D721Med (cell line): ENCODE data around the gene IQCK.

Experiments used
- DNase-seq: peaks from one replicate; pipeline ENCODE4 v3.0.0; 2011; ENCODE audit warnings: low spot score; ENCODE audit not compliant: insufficient read length
- FAIRE-seq: peaks from 2 replicates; lab custom pipeline; 2011; peaks lifted over from hg19 to GRCh38; lab: Jason Lieb, UNC
- CTCF ChIP-seq: IDR thresholded peaks from 2 replicates; pipeline ENCODE4 v1.5.1; 2012; ENCODE audit warnings: mild to moderate bottlenecking, control low read depth; ENCODE audit not compliant: insufficient read depth; ENCODE audit errors: missing control alignments

The IQCK gene

GRCh38 chr16:19805459-19806162 is 87.5 kb downstream of the IQCK start:
- FAIRE-seq (no peak), DNase-seq (no peak)
- TF ChIP-seq CTCF, result no peak

- no peak for FAIRE-seq
Observed at GRCh38 chr16:19808061-19808641, 90.1 kb downstream of the IQCK start.

GRCh38 chr16:19809121-19809635 is 91.1 kb downstream of the IQCK start:
- no peak for FAIRE-seq
- DNase-seq, result no peak
- TF ChIP-seq CTCF, result no peak

More at GRCh38 chr16:19808061-19808641, 90.1 kb downstream of the IQCK start:
- no peak for TF ChIP-seq CTCF
- DNase-seq, result no peak

- TF ChIP-seq CTCF, result no peak
- FAIRE-seq (no peak), DNase-seq (no peak)
Observed at GRCh38 chr16:19809693-19810092, 91.6 kb downstream of the IQCK start.

GRCh38 chr16:19810817-19811731 is 93.0 kb downstream of the IQCK start:
- DNase-seq (no peak), FAIRE-seq (no peak)

DNA sequence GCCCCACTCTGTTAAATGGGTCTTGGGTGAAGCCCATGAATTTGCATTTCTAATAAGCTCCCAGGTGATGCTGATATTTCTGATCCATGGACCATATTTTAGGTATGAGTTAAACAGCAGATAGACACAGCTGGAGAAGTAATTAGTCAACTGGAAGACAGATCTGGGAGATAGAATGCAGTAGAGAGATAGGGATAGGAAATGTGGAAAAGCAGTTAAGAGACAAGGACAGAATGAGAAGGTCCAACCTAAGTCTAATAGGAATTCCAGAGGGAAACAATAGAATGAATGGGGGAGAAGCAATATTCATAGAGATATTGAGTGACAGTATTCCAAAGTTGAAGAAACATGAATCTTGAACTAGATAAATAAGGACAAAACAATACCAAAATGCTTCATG is 94.9 kb downstream of the IQCK start:
- no peak for TF ChIP-seq CTCF
- DNase-seq (no peak), FAIRE-seq (no peak)

More at GRCh38 chr16:19810817-19811731, 93.0 kb downstream of the IQCK start:
- no peak for TF ChIP-seq CTCF
